Osteoblast (primary cell): ENCODE data around the gene EFR3B. TPM values are rescaled to one million over a fixed set of nuclear protein-coding genes. Genes with fewer than 3 reads are reported as not detected.
"Not testable (repeated sequence)": the region's sequence is repeated elsewhere in the genome, so short reads cannot be mapped to it uniquely, and the experiment has no call there.

Experiments used
- DNase-seq: peaks from one replicate; pipeline ENCODE4 v3.0.0; 2011; ENCODE audit warnings: low spot score, mixed read lengths; ENCODE audit not compliant: insufficient read length; ENCODE audit errors: missing footprints
- H2AFZ ChIP-seq: 2 replicates; pipeline ENCODE4 v1.6.0; 2011; ENCODE audit warnings: mild to moderate bottlenecking, low read length
- H3K27ac ChIP-seq: 2 replicates; pipeline ENCODE4 v1.5.1; 2011; ENCODE audit warnings: mild to moderate bottlenecking, low read depth, low read length, moderate library complexity
- H3K27me3 ChIP-seq: 2 replicates; pipeline ENCODE4 v1.6.0; 2012; ENCODE audit warnings: mild to moderate bottlenecking, control low read depth, inconsistent platforms, low read length, moderate library complexity; ENCODE audit not compliant: insufficient read depth
- H3K36me3 ChIP-seq: 2 replicates; pipeline ENCODE4 v1.5.1; 2011; ENCODE audit warnings: mild to moderate bottlenecking, low read length, control low read depth, moderate library complexity; ENCODE audit not compliant: insufficient read depth
- H3K4me1 ChIP-seq: 2 replicates; pipeline ENCODE4 v1.5.1; 2011; ENCODE audit warnings: mild to moderate bottlenecking, low read length, control low read depth, moderate library complexity; ENCODE audit not compliant: insufficient read depth
- H3K4me2 ChIP-seq: 2 replicates; pipeline ENCODE4 v1.6.0; 2011; ENCODE audit warnings: mild to moderate bottlenecking, low read length; ENCODE audit not compliant: insufficient read depth
- H3K4me3 ChIP-seq: fragments of 200-600 bp; sonication (generic); 3 replicates; pipeline ENCODE4 v1.5.1; 2012; ENCODE audit warnings: mild to moderate bottlenecking, low read length, inconsistent platforms; ENCODE audit not compliant: insufficient read depth
- H3K79me2 ChIP-seq: 2 replicates; pipeline ENCODE4 v1.6.0; 2012; ENCODE audit warnings: mild to moderate bottlenecking, low read length, control low read depth, inconsistent platforms; ENCODE audit not compliant: insufficient read depth
- H3K9me3 ChIP-seq: 2 replicates; pipeline ENCODE4 v1.5.1; 2011; ENCODE audit warnings: low read depth, low read length, control low read depth
- H4K20me1 ChIP-seq: 2 replicates; pipeline ENCODE4 v1.6.0; 2012; ENCODE audit warnings: mild to moderate bottlenecking, low read length, control low read depth; ENCODE audit not compliant: insufficient read depth
- total RNA-seq: library from RNA; depleted of rRNA; stranded (reverse); fragments of >200 nt; gene quantifications from 2 replicates; pipeline ENCODE4 v1.2.3, GENCODE V29; 2012
- TF ChIP-seq, protein P1 (sequence below): IDR thresholded peaks from 2 replicates; pipeline ENCODE4 v1.5.1; 2011; ENCODE audit warnings: mild to moderate bottlenecking, low read depth, low read length, moderate library complexity; ENCODE audit errors: extremely low read depth

EFR3B gene
- total RNA-seq, 1 donor = 0.72 TPM

- no peak overlapping the region for H3K27ac ChIP-seq
- no peak for DNase-seq
- H3K36me3 ChIP-seq = no peaks in the 10 kb centered on the region
- no peaks in the 10 kb centered on the region for H3K4me1 ChIP-seq
- no peaks in the 10 kb centered on the region for H4K20me1 ChIP-seq
- no peaks in the 10 kb centered on the region for H3K79me2 ChIP-seq
- H3K4me3 ChIP-seq = no peak overlapping the region
- H3K9me3 ChIP-seq = no peaks in the 10 kb centered on the region
- no peaks in the 10 kb centered on the region for H3K27me3 ChIP-seq
- H2AFZ ChIP-seq = no peak overlapping the region
- TF ChIP-seq, protein P1, sequence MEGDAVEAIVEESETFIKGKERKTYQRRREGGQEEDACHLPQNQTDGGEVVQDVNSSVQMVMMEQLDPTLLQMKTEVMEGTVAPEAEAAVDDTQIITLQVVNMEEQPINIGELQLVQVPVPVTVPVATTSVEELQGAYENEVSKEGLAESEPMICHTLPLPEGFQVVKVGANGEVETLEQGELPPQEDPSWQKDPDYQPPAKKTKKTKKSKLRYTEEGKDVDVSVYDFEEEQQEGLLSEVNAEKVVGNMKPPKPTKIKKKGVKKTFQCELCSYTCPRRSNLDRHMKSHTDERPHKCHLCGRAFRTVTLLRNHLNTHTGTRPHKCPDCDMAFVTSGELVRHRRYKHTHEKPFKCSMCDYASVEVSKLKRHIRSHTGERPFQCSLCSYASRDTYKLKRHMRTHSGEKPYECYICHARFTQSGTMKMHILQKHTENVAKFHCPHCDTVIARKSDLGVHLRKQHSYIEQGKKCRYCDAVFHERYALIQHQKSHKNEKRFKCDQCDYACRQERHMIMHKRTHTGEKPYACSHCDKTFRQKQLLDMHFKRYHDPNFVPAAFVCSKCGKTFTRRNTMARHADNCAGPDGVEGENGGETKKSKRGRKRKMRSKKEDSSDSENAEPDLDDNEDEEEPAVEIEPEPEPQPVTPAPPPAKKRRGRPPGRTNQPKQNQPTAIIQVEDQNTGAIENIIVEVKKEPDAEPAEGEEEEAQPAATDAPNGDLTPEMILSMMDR = no peak
- H3K4me2 ChIP-seq = no peak overlapping the region
These were observed 49.4 kb downstream of the EFR3B start for GRCh38 chr2:25091265-25091664.

DNA sequence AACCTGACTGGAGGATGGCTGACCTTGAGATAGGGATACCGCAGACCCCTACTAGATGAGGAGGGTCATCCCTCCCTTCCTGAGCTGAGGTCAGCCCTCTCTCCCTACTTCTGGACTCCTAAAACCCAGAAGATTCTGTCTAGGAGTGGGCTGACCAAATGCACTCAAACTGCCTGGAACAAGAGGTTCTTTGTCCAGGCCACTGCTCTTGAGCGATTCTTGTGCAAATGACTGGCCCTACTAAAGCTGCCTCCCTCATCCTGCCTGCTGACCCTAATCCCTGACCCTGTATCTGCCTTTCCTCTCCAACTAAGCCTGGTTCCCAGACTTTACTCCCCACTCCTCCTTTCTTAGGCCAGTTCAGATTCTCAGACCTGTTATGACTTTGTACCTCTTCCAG is 56.2 kb downstream of the EFR3B start:
- no peaks in the 10 kb centered on the region for H3K36me3 ChIP-seq
- H3K79me2 ChIP-seq = no peaks in the 10 kb centered on the region
- H2AFZ ChIP-seq = no peak overlapping the region
- H3K4me1 ChIP-seq = peaks cover 3% of the 10 kb centered on the region
- no peak overlapping the region for H3K4me3 ChIP-seq
- no peaks in the 10 kb centered on the region for H3K9me3 ChIP-seq
- no peak for DNase-seq
- peaks cover 2% of the 10 kb centered on the region for H3K27me3 ChIP-seq
- no peak overlapping the region for H3K27ac ChIP-seq
- H4K20me1 ChIP-seq = no peaks in the 10 kb centered on the region
- TF ChIP-seq, protein P1 = no peak
- no peak overlapping the region for H3K4me2 ChIP-seq

- TF ChIP-seq, protein P1 = no peak
- Histone ChIP-seq H3K27ac (no peak overlapping the region), H2AFZ (no peak overlapping the region), H3K27me3 (peaks cover 2% of the 10 kb centered on the region), H4K20me1 (no peaks in the 10 kb centered on the region), H3K4me1 (peaks cover 6% of the 10 kb centered on the region), H3K36me3 (no peaks in the 10 kb centered on the region), H3K4me3 (no peak overlapping the region), H3K9me3 (no peaks in the 10 kb centered on the region), H3K4me2 (no peak overlapping the region), H3K79me2 (no peaks in the 10 kb centered on the region)
- no peak for DNase-seq
These were observed 57.0 kb downstream of the EFR3B start for GRCh38 chr2:25098670-25099486.

GRCh38 chr2:25102352-25102751 is 60.5 kb downstream of the EFR3B start:
- not testable (repeated sequence) for H3K27ac ChIP-seq, H3K36me3 ChIP-seq, H3K79me2 ChIP-seq, H3K9me3 ChIP-seq, H3K4me2 ChIP-seq, H3K27me3 ChIP-seq, H2AFZ ChIP-seq, H3K4me3 ChIP-seq, H4K20me1 ChIP-seq, DNase-seq
- peaks cover 16% of the 10 kb centered on the region for H3K4me1 ChIP-seq
